NCI-H510A treated with DMSO at 0.1 percent for 48 hours (cell line): ENCODE data around the gene HOXA6.

ENCODE experiments used
- DNase-seq: peaks from one replicate; lab custom pipeline; 2025; lab: John Stamatoyannopoulos, UW

The HOXA6 gene

GRCh38 chr7:27095897-27096767, 51.4 kb downstream of the HOXA6 start, which contains the start of gene HOXA1:
TSS of gene HOXA1 (minus strand) at chr7:27096000. CDS start at chr7:27095912, 88 bp downstream.
- DNase-seq = peak; percentile 82
